ENCODE results near the gene IFITM1. TPM values are rescaled to one million over a fixed set of nuclear protein-coding genes. Genes with fewer than 3 reads are reported as not detected.
A peak's percentile ranks its signal among the peaks of the same experiment; 100 is the strongest.

The IFITM1 gene
- total and polyA plus RNA-seq, 2 donors from 2014 or later: 248 to 440 TPM

GRCh38 chr11:288478-289397 is 25.1 kb upstream of the IFITM1 start, which contains the start of gene PGGHG:
TSS of gene PGGHG (plus strand) at chr11:289126. CDS start at chr11:289817, 691 bp downstream.
- no peaks in the 10 kb centered on the region for H3K36me3 ChIP-seq (ENCODE audit: control insufficient read depth in 2 of 3, insufficient read depth in 3 of 3, low read length in 3 of 3)
- TF ChIP-seq CTCF (IDR thresholded peaks at IDR 0.05; ENCODE audit: borderline replicate concordance, extremely low read depth, insufficient read depth): no peak
- intact Hi-C loops (cut with DNase I): no loop called here
- no peak for FAIRE-seq
- peak within 1 kb of the TSS in 1 of 2 donors; percentile 20 for H3K27ac ChIP-seq (ENCODE audit: low read depth in 2 of 2, low read length in 2 of 2)
- no peaks in the 10 kb centered on the region for H3K9me3 ChIP-seq (ENCODE audit: control insufficient read depth in 2 of 3, insufficient read depth in 1 of 3, low read length in 3 of 3)
- H3K27me3 ChIP-seq (ENCODE audit: control insufficient read depth, insufficient read depth, low read length): no peaks in the 10 kb centered on the region
- peak in 4 of 5 donors; percentile 55 to 93 (median 70) for DNase-seq
- H3K9ac ChIP-seq (ENCODE audit: low read length in 3 of 3): peak within 1 kb of the TSS in 2 of 3 donors; percentile 29 to 40
- H3K4me3 ChIP-seq (ENCODE audit: low read length in 3 of 3): peak within 1 kb of the TSS in 2 of 3 donors; percentile 60 to 65
- H3K4me1 ChIP-seq (ENCODE audit: control insufficient read depth in 2 of 3, insufficient read depth in 2 of 3, low read depth in 1 of 3, low read length in 3 of 3): peaks cover 0 to 8% (median 0%) of the 10 kb centered on the region in 3 donors

- H3K27ac ChIP-seq (ENCODE audit: low read depth in 2 of 2, low read length in 2 of 2): no peak overlapping the region
- TF ChIP-seq CTCF (IDR thresholded peaks at IDR 0.05; ENCODE audit: borderline replicate concordance, extremely low read depth, insufficient read depth): no peak
- peak overlapping the region in 1 of 3 donors; percentile 17 for H3K4me3 ChIP-seq (ENCODE audit: low read length in 3 of 3)
- H3K36me3 ChIP-seq (ENCODE audit: control insufficient read depth in 2 of 3, insufficient read depth in 3 of 3, low read length in 3 of 3): no peaks in the 10 kb centered on the region
- peak overlapping the region in 1 of 3 donors; percentile 34 for H3K9ac ChIP-seq (ENCODE audit: low read length in 3 of 3)
- no peaks in the 10 kb centered on the region for H3K9me3 ChIP-seq (ENCODE audit: control insufficient read depth in 2 of 3, insufficient read depth in 1 of 3, low read length in 3 of 3)
- intact Hi-C loops (cut with DNase I): no loop called here
- H3K27me3 ChIP-seq (ENCODE audit: control insufficient read depth, insufficient read depth, low read length): no peaks in the 10 kb centered on the region
- DNase-seq (peak in 1 of 5 donors; percentile 77), FAIRE-seq (no peak)
- H3K4me1 ChIP-seq (ENCODE audit: control insufficient read depth in 2 of 3, insufficient read depth in 2 of 3, low read depth in 1 of 3, low read length in 3 of 3): peaks cover 0 to 8% (median 0%) of the 10 kb centered on the region in 3 donors
Measured at GRCh38 chr11:289398-289711, 24.5 kb upstream of the IFITM1 start.

DNA sequence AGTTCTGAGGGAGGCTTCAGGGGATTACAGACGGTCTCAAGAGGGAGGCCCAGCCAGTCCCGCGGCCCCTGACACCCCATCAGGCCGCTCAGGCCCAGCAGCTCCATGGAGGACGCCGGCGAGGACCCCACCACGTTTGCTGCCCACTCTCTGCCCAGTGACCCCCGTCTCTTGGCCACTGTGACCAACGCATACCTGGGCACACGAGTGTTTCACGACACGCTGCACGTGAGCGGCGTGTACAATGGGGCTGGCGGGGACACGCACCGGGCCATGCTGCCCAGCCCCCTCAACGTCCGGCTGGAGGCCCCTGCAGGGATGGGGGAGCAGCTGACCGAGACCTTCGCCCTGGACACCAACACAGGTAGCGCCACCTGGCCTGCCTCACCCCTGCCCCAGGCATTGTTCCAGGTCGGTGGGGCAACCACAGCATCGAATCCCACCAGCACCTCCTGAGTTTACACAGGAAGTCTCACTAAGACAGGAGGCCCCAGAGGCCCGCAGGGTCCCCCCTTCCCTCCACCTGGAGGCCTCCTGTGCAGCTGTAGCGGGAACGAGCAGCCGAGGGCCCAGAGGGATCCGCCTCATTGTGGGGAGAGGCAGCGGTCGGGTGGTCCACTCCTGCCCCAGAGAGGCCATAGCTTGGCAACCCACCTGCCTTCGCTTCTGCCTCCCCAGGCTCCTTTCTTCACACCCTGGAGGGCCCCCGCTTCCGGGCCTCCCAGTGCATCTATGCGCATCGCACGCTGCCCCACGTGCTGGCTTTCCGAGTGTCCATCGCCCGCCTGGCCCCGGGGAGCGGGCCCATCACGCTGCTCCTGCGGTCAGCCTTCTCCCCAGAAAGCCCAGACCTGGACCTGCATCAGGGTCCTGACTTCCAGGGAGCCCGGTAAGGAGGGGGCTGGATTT is 23.9 kb upstream of the IFITM1 start:
- Histone ChIP-seq H3K36me3 (ENCODE audit: control insufficient read depth in 2 of 3, insufficient read depth in 3 of 3, low read length in 3 of 3) (no peaks in the 10 kb centered on the region), H3K9me3 (ENCODE audit: control insufficient read depth in 2 of 3, insufficient read depth in 1 of 3, low read length in 3 of 3) (no peaks in the 10 kb centered on the region), H3K4me3 (ENCODE audit: low read length in 3 of 3) (peak overlapping the region in 1 of 3 donors; percentile 17), H3K4me1 (ENCODE audit: control insufficient read depth in 2 of 3, insufficient read depth in 2 of 3, low read depth in 1 of 3, low read length in 3 of 3) (peaks cover 0 to 8% (median 0%) of the 10 kb centered on the region in 3 donors), H3K9ac (ENCODE audit: low read length in 3 of 3) (peak overlapping the region in 1 of 3 donors; percentile 34), H3K27ac (ENCODE audit: low read depth in 2 of 2, low read length in 2 of 2) (no peak overlapping the region), H3K27me3 (ENCODE audit: control insufficient read depth, insufficient read depth, low read length) (no peaks in the 10 kb centered on the region)
- TF ChIP-seq CTCF (IDR thresholded peaks at IDR 0.05; ENCODE audit: borderline replicate concordance, extremely low read depth, insufficient read depth): no peak
- FAIRE-seq (no peak), DNase-seq (peak in 2 of 5 donors; percentile 75 to 81)
- intact Hi-C loops (cut with DNase I): no loop called here

Measured in kidney (tissue), 14 donors.